HEK293T (cell line): ENCODE measurements around the gene MYLK.

Experiments used
- BHLHE40 ChIP-seq: fragments of 450-650 bp; IDR thresholded peaks from 2 replicates; pipeline ENCODE4 v1.6.1; 2016; ENCODE audit warnings: mild to moderate bottlenecking, moderate library complexity, borderline replicate concordance
- ELF4 ChIP-seq: fragments of 450-650 bp; IDR thresholded peaks from 2 replicates; pipeline ENCODE4 v1.6.1; 2017; ENCODE audit warnings: antibody characterized with exemption
- FOXM1 ChIP-seq: fragments of 450-650 bp; IDR thresholded peaks from 2 replicates; pipeline ENCODE4 v1.6.1; 2017; ENCODE audit warnings: mild to moderate bottlenecking, borderline replicate concordance
- L3MBTL2 ChIP-seq: fragments of 450-650 bp; conservative IDR thresholded peaks from 2 replicates; pipeline ENCODE4 v1.6.1; 2016; ENCODE audit warnings: mild to moderate bottlenecking
- LEF1 ChIP-seq: fragments of 450-650 bp; IDR thresholded peaks from 2 replicates; pipeline ENCODE4 v1.6.1; 2017; ENCODE audit warnings: mild to moderate bottlenecking, borderline replicate concordance
- NFRKB ChIP-seq: fragments of 450-650 bp; IDR thresholded peaks from 2 replicates; pipeline ENCODE4 v1.6.1; 2016; ENCODE audit warnings: mild to moderate bottlenecking, moderate library complexity
- SP1 ChIP-seq: fragments of 450-650 bp; IDR thresholded peaks from 2 replicates; pipeline ENCODE4 v1.6.1; 2017

- no peak for TF ChIP-seq NFRKB
- no peak for TF ChIP-seq BHLHE40
- TF ChIP-seq L3MBTL2 = no peak
- TF ChIP-seq SP1 = no peak
- no peak for TF ChIP-seq FOXM1
- TF ChIP-seq ELF4 = no peak
- TF ChIP-seq LEF1 = no peak
Observed at GRCh38 chr3:123672429-123673146, 211.5 kb downstream of the MYLK start.
